HepG2 (cell line): ENCODE data around the gene THRA. TPM values are rescaled to one million over a fixed set of nuclear protein-coding genes. Genes with fewer than 3 reads are reported as not detected.

Experiments used
- AKAP8 ChIP-seq: sonication (generic); formaldehyde crosslinking; IDR thresholded peaks from 2 replicates; pipeline ENCODE4 v1.5.1; 2020; ENCODE audit warnings: mild to moderate bottlenecking, missing genetic modification reagents
- SNAPC2 ChIP-seq: sonication (generic); formaldehyde crosslinking; IDR thresholded peaks from 2 replicates; pipeline ENCODE4 v1.8.1; 2022; ENCODE audit warnings: mild to moderate bottlenecking, missing genetic modification reagents
- ZNF253 ChIP-seq: sonication (generic); formaldehyde crosslinking; IDR thresholded peaks from 2 replicates; pipeline ENCODE4 v1.8.0; 2022; ENCODE audit warnings: mild to moderate bottlenecking, missing genetic modification reagents, borderline replicate concordance
- ZNF354B ChIP-seq: sonication (generic); formaldehyde crosslinking; IDR thresholded peaks from 2 replicates; pipeline ENCODE4 v1.8.0; 2022; ENCODE audit warnings: mild to moderate bottlenecking, missing genetic modification reagents
- polyA plus RNA-seq, 8 experiments: library from polyadenylated mRNA; depleted of rRNA in 3 of 8; stranded (reverse) in 7 of 8; unstranded in 1 of 8; fragments of >200 nt; fragmentation: Illumina TruSeq in 4 of 8; extraction: Trizol in 4 of 8; gene quantifications; 2 replicates each; pipeline versions ENCODE4 v1.2.1 to v1.2.3, GENCODE V29; 2011 to 2016; ENCODE audit warnings: low read depth in 4 of 8, missing spikeins in 1 of 8, mixed read lengths in 1 of 8; ENCODE audit not compliant: insufficient read depth in 1 of 8
- total RNA-seq, 5 experiments: library from RNA; depleted of rRNA; stranded (reverse); fragments of >200 nt; fragmentation: Illumina TruSeq; extraction: Trizol; gene quantifications; 2 replicates each; pipeline ENCODE4 v1.2.3, GENCODE V29; 2016; ENCODE audit warnings: low read depth in 1 of 5
- TF ChIP-seq, protein P1 (sequence below): sonication (generic); formaldehyde crosslinking; IDR thresholded peaks from 2 replicates; pipeline ENCODE4 v1.8.1; 2022; ENCODE audit warnings: low read depth, mild to moderate bottlenecking, missing genetic modification reagents
- TF ChIP-seq, protein P2 (sequence below): IDR thresholded peaks from 2 replicates; pipeline ENCODE4 v1.6.1; 2012; ENCODE audit warnings: low read length, improper control_type of control experiment
- TF ChIP-seq, protein P3 (sequence below): IDR thresholded peaks from 2 replicates; pipeline ENCODE4 v1.4.0; 2020; ENCODE audit warnings: mild to moderate bottlenecking, missing genetic modification reagents
- TF ChIP-seq, protein P4 (sequence below): sonication (generic); formaldehyde crosslinking; conservative IDR thresholded peaks from 2 replicates; pipeline ENCODE4 v1.4.0; 2020; ENCODE audit warnings: mild to moderate bottlenecking, missing genetic modification reagents, moderate library complexity
- TF ChIP-seq, protein P5 (sequence below): sonication (generic); formaldehyde crosslinking; IDR thresholded peaks from 2 replicates; pipeline ENCODE4 v1.5.0; 2020; ENCODE audit warnings: mild to moderate bottlenecking, missing genetic modification reagents

Gene THRA
- total and polyA plus RNA-seq, 2 of the 13 experiments (the other 11 are each of a cell fraction or from before 2014, with no cell fraction given): 8.0 to 9.9 TPM

DNA sequence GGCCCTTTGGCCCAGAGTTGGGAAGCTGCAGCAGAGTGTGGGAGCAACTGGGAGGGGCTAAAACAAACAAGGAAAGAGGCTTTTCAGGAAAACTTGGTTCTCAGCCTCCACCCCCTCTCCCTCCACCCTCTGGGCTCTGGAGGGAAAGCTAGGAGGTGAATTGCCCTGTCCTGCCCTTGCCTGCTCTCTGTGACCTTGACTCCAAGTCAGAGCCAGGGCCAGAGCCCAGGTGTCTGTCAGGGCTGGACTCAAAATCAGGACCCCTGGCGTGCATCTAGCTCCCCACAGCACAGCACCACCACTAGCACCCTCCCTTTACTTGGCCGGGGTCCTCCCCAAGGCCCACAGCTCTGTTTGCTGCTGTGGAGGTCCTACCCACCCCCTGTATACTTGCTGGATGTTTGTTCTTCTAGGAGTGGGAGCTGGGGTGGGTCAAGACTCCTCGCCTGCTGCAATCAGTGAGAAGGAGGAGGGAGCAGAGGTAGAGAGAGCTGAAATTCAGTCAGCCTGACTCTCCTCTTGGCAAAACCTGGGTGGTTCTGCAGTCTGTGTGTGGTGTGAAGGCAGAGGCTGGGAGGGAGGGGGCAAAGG lies 40.4 kb downstream of the THRA start (continued):
- TF ChIP-seq, protein P1, sequence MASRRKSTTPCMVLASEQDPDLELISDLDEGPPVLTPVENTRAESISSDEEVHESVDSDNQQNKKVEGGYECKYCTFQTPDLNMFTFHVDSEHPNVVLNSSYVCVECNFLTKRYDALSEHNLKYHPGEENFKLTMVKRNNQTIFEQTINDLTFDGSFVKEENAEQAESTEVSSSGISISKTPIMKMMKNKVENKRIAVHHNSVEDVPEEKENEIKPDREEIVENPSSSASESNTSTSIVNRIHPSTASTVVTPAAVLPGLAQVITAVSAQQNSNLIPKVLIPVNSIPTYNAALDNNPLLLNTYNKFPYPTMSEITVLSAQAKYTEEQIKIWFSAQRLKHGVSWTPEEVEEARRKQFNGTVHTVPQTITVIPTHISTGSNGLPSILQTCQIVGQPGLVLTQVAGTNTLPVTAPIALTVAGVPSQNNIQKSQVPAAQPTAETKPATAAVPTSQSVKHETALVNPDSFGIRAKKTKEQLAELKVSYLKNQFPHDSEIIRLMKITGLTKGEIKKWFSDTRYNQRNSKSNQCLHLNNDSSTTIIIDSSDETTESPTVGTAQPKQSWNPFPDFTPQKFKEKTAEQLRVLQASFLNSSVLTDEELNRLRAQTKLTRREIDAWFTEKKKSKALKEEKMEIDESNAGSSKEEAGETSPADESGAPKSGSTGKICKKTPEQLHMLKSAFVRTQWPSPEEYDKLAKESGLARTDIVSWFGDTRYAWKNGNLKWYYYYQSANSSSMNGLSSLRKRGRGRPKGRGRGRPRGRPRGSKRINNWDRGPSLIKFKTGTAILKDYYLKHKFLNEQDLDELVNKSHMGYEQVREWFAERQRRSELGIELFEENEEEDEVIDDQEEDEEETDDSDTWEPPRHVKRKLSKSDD: no peak
- TF ChIP-seq, protein P2, sequence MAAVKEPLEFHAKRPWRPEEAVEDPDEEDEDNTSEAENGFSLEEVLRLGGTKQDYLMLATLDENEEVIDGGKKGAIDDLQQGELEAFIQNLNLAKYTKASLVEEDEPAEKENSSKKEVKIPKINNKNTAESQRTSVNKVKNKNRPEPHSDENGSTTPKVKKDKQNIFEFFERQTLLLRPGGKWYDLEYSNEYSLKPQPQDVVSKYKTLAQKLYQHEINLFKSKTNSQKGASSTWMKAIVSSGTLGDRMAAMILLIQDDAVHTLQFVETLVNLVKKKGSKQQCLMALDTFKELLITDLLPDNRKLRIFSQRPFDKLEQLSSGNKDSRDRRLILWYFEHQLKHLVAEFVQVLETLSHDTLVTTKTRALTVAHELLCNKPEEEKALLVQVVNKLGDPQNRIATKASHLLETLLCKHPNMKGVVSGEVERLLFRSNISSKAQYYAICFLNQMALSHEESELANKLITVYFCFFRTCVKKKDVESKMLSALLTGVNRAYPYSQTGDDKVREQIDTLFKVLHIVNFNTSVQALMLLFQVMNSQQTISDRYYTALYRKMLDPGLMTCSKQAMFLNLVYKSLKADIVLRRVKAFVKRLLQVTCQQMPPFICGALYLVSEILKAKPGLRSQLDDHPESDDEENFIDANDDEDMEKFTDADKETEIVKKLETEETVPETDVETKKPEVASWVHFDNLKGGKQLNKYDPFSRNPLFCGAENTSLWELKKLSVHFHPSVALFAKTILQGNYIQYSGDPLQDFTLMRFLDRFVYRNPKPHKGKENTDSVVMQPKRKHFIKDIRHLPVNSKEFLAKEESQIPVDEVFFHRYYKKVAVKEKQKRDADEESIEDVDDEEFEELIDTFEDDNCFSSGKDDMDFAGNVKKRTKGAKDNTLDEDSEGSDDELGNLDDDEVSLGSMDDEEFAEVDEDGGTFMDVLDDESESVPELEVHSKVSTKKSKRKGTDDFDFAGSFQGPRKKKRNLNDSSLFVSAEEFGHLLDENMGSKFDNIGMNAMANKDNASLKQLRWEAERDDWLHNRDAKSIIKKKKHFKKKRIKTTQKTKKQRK: no peak
- TF ChIP-seq, protein P3, sequence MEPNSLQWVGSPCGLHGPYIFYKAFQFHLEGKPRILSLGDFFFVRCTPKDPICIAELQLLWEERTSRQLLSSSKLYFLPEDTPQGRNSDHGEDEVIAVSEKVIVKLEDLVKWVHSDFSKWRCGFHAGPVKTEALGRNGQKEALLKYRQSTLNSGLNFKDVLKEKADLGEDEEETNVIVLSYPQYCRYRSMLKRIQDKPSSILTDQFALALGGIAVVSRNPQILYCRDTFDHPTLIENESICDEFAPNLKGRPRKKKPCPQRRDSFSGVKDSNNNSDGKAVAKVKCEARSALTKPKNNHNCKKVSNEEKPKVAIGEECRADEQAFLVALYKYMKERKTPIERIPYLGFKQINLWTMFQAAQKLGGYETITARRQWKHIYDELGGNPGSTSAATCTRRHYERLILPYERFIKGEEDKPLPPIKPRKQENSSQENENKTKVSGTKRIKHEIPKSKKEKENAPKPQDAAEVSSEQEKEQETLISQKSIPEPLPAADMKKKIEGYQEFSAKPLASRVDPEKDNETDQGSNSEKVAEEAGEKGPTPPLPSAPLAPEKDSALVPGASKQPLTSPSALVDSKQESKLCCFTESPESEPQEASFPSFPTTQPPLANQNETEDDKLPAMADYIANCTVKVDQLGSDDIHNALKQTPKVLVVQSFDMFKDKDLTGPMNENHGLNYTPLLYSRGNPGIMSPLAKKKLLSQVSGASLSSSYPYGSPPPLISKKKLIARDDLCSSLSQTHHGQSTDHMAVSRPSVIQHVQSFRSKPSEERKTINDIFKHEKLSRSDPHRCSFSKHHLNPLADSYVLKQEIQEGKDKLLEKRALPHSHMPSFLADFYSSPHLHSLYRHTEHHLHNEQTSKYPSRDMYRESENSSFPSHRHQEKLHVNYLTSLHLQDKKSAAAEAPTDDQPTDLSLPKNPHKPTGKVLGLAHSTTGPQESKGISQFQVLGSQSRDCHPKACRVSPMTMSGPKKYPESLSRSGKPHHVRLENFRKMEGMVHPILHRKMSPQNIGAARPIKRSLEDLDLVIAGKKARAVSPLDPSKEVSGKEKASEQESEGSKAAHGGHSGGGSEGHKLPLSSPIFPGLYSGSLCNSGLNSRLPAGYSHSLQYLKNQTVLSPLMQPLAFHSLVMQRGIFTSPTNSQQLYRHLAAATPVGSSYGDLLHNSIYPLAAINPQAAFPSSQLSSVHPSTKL (CRISPR knock-in tag): peak; percentile 29
- TF ChIP-seq ZNF354B (CRISPR knock-in tag) (peak; percentile 71; the same call in 1 of the 2 replicates), ZNF253 (CRISPR knock-in tag) (no peak), AKAP8 (CRISPR knock-in tag) (no peak), SNAPC2 (CRISPR knock-in tag) (no peak)
- TF ChIP-seq, protein P4, sequence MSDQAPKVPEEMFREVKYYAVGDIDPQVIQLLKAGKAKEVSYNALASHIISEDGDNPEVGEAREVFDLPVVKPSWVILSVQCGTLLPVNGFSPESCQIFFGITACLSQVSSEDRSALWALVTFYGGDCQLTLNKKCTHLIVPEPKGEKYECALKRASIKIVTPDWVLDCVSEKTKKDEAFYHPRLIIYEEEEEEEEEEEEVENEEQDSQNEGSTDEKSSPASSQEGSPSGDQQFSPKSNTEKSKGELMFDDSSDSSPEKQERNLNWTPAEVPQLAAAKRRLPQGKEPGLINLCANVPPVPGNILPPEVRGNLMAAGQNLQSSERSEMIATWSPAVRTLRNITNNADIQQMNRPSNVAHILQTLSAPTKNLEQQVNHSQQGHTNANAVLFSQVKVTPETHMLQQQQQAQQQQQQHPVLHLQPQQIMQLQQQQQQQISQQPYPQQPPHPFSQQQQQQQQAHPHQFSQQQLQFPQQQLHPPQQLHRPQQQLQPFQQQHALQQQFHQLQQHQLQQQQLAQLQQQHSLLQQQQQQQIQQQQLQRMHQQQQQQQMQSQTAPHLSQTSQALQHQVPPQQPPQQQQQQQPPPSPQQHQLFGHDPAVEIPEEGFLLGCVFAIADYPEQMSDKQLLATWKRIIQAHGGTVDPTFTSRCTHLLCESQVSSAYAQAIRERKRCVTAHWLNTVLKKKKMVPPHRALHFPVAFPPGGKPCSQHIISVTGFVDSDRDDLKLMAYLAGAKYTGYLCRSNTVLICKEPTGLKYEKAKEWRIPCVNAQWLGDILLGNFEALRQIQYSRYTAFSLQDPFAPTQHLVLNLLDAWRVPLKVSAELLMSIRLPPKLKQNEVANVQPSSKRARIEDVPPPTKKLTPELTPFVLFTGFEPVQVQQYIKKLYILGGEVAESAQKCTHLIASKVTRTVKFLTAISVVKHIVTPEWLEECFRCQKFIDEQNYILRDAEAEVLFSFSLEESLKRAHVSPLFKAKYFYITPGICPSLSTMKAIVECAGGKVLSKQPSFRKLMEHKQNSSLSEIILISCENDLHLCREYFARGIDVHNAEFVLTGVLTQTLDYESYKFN (CRISPR knock-in tag): 0 out of 2 replicates have a peak, but pooled peaks have one; percentile 15
- TF ChIP-seq, protein P5, sequence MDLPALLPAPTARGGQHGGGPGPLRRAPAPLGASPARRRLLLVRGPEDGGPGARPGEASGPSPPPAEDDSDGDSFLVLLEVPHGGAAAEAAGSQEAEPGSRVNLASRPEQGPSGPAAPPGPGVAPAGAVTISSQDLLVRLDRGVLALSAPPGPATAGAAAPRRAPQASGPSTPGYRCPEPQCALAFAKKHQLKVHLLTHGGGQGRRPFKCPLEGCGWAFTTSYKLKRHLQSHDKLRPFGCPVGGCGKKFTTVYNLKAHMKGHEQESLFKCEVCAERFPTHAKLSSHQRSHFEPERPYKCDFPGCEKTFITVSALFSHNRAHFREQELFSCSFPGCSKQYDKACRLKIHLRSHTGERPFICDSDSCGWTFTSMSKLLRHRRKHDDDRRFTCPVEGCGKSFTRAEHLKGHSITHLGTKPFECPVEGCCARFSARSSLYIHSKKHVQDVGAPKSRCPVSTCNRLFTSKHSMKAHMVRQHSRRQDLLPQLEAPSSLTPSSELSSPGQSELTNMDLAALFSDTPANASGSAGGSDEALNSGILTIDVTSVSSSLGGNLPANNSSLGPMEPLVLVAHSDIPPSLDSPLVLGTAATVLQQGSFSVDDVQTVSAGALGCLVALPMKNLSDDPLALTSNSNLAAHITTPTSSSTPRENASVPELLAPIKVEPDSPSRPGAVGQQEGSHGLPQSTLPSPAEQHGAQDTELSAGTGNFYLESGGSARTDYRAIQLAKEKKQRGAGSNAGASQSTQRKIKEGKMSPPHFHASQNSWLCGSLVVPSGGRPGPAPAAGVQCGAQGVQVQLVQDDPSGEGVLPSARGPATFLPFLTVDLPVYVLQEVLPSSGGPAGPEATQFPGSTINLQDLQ (CRISPR knock-in tag): no peak
